DMS53 treated with DMSO at 0.1 percent for 48 hours (cell line): ENCODE measurements around the gene MED13L.
"Not testable (repeated sequence)": the region's sequence is repeated elsewhere in the genome, so short reads cannot be mapped to it uniquely, and the experiment has no call there.

Experiments used
- DNase-seq: peaks from one replicate; lab custom pipeline; 2025; ENCODE audit not compliant: unreplicated experiment; lab: John Stamatoyannopoulos, UW

The MED13L gene

DNA sequence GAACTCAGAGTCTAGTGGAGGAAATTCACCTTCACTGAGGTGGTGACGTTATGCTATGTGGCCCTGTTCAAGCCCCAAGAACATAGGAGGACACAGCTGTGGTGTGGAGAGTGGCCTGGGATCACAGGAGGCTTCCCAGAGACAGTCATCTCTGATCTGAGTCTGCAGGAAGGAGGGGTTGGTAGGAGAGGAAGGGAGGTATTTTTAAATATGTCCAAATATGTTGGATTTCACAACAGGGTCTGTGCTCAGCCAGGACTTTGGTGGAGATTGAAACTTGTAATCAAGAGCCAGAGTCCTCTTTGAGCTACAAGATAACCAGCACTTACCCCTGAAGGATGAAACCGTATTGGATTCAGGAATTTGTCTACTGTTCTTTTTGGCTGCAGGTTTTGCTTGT lies 26.4 kb upstream of the MED13L start:
- no peak for DNase-seq

DNA sequence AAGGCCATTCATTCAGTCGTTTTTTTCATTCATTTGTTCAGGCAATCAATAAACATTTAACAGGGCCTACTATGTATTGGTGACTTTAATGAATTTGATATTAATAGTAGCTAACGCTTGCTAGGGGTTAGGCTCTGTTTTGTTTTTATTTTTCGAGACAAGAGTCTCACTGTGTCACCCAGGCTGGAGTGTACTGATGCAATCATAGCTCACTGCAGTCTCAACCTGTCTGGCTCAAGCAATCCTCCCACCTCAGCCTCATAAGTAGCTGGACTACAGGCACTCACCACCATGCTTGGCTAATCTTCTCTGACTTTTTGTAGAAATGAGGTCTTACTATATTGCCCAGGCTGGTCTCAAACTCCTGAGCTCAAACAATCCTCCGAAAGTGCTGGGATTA lies 25.6 kb upstream of the MED13L start:
- DNase-seq, result no peak

DNA sequence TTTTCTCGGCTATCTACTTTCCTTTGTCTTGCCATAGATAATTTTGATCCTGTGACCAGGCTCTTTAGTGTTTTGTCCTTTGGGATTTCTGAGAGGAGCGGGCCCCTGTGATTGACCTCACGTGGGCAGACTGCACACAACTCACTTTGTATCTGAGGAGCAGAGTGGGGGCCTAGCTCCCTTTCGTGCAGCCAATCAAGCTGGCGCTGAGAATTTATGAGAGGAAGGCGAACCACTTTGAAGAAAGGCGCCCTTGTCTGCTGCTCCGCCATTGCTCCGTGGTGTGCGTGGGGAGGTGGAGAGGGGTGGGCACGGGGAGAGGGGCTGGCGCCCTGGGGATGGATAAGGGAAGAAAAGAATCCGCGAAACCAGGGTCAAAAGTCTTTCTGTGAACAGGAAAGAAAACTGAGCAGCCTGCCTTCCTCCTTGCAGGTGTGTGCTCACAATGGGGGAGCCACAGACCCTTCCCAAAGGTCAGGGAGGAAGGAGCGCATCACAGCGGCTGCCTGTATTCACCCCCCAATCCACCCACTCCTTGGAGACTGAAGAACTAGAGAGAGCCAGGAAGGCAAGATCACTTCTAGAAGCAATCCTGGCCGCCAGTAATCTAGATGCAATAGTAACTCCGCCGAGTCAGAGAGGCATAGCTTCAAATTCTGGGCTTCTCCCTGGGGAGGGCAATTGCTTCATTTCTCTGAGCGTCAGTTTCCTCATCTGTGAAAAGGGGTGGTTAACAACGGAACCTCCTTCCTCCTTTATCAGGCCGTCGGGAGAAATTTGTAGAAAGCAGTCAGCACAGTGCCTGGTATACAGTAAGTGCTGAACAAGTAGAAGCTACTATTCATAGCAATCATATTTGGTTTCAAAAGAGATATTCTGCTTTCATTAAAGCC lies 24.9 kb upstream of the MED13L start:
- DNase-seq, result no peak

DNA sequence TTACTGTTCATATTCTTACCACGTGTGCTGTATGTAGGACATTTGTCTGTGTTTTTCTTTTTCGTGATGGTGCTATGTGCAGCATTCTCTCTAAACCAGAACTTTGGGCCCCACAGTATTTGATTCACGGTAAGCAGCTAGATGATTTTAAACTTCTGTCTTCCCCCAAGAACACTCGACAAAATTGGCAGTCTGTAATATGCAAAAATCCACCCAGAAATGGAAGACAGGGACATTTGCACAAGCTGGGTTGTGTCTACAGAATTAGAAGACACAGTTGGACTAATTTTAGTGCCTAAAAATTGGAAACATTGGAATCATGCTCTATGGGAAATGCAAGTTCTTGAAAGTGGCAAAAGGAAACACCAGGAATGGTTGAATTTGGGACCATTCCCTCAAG lies 24.1 kb upstream of the MED13L start:
- DNase-seq, result no peak

DNA sequence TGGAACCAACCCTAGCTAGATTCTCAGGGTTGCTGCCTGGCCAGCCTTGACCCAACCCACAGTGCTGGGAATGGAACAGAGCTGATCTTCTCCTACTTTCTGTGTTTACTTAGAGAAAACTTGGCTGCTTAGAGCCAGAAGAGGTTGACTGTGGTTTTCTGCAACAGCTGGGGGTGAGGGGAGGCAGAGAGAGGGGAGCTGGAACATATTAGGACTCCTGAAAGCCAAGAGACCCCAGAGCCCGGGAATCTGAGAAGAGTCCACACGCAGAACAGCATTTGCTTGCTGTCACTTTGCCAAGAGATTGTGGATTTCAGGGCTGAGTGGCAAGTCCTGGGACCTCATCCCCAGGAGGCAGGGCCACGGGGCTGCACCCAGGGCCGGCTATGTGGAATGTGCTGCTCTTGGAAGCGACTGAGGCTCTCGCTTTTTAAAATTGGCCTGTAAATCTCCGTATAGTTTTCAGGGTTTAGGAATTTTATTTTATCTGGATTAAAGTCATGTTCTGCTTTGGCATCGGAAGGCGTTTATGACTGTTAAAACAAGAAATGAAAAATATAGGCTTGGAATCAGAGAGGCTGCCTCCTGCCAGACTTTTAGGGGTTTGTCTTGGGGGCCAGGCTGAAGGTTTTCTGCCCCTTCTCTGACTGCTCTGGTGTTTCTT lies 22.3 kb upstream of the MED13L start:
- DNase-seq, result no peak

DNA sequence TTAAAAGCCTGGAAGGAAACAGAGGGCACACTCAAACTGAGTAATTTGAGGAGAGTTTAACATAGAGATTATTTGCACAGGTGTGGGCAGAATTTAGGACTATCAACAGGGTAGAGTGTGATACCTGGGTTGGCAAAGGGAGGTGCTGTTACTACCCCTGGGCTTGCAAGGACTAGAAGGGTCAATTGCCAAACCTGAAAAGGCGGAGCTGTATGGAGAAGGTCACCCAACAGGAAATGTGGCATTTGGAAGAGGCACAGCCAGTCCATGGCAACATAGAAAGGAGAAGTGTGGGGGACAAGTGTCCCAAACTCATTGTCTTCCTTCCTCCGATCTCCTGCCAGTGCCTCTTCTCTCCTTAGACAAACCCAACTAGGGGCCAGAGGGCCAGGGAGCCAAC lies 21.6 kb upstream of the MED13L start:
- DNase-seq, result peak; percentile 76

DNA sequence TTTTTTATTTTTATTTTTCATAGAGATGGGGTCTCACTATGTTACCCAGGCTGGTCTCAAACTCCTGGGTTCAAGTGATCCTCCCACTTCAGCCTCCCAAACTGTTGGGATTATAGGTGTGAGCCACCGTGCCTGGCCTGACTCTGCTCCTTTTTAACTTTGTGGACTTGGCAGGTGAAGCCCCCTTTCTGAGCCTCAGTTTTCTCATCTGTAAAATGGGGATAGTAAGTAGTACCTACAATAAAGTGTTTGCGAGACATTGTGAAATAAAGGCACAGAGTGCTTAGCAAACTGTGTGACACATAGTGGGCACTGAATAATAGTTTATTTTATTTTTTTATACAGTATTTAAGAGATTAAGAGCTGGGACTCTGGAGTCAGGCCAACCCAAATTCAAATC lies 21.1 kb upstream of the MED13L start:
- no peak for DNase-seq

DNA sequence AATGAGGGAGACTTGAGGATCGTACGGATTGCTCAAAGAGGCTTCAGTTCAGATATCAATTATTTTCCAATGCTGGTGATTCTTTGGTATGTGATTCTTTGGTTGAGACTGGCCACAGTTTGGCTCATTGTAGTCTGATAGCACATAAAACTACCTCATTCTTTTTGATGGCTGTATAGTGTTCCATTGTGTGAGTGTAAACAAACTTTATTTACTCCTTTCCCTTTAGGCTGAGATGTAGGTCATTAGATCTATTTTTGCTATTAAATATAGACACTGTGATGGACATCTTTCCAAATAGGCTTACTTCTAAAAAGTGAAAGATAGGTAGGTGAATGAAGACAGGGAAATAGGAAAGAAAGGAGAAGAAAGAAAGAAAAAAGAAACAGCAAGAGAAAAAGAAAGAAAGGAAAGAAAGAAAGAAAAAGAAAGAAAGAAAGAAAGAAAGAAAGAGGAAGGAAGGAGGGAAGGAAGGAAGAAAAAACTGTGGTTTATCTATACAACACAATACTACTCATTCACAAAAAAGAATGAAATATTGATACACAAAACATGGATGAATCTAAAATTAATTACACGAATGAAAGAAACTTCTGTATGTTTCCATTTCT lies 19.8 kb upstream of the MED13L start:
- no peak for DNase-seq

DNA sequence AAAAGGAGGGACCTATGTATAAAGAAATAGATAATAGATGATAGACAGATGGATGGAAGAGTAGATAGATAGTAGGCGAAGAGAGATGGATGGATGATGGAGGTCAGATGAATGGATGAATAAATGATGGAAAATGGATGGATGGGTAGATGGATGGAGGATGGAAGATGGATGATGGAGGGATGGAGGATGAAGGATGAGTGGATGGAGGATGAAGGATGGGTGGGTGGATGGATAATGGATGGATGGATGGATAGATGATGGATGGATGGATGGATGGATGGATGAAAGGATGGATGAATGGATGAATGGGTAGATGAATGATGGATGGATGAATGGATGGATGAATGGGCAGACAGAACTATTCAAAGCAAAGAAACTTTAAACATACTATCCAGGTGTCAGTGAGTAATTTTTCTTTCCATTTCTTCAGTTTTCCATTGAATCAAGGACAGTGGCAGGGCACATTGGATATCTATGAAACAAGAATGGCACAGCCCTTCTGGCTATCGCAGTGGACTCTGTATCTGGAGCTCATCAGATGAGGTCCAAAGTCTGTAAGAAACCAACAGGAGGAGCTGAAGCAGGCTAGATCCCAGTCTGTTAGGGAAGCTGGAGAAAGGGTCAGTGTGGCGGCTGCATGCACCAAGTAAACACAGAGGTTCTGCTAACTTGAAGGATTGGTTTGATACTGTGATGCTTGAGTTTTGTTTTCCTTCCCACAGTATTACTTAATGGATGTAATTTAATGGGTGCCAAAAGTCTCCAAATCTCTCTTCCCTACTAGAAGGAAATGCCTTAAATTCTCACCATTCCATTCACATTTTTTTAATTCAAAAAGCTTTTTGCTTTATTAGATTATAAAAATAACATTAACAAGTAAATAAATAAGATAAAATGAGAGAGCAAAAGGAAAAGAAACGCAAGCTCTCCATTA lies 18.1 kb upstream of the MED13L start:
- no peak for DNase-seq

DNA sequence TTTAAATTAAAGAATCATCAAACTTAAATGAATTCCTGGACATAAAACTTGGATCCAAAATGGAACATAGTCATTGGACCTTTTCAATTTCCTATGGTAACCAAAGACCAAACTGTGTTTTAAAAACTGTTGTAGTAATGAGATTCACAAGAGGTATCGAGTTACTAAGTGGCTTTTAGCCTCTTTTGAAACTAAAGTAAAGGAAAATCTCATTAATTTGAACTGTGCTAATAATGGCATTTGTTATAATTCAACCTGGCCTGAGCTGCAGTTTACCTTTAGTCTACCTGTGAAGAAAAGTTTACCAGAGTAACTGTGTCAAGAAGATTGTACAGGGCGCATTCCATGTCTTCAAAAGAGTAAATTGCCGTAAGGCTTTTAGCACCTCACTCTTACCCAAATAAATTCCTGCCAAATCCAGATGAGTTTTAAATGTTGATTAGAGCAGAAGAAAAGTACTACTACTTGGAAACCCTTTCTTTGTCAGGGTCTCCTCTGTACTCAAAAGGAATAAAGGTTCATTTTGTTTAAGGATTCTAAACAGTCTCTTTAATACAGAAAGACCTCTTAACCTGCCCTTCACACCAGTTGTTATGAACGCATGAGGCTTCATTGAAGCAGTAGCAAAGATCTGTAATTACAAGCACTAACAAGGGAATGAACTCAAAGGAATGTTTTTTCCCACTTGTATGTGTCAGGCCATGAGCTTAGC lies 17.1 kb upstream of the MED13L start:
- no peak for DNase-seq

DNA sequence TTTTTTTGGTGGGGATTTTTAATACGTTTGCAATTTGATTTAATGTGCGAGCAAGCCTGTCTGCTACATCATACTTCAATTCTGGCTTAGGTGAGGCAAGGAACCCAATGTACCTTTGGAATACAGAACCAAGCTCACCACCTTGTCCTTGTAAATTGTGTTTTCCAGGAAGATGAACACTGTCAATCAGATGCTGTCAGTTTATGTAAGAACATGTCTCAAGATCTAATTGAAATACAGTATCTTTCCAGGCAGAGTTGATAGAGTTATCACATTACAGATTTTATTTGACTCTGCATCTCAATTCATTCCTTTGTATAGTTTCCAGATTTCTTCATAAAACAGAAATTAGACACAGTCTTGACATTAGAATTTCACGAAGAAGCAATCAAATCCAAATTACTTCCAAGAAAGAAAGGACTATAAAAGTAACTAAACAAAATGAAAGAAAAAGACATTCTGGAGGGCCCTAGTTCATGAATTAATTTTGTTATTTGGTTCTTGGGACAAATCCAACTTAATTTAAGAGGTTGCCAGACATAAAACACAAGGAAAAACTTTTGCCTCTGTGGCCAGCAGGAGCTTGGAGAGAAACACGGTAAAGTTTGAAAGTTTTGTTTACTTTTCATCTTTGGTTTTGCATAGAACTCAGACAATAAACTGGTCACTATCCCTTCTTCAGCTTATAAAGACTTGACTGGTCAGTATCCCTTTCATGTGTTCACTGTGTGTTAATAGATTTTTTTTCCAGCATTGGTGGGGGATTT lies 16.4 kb upstream of the MED13L start:
- DNase-seq, result no peak

DNA sequence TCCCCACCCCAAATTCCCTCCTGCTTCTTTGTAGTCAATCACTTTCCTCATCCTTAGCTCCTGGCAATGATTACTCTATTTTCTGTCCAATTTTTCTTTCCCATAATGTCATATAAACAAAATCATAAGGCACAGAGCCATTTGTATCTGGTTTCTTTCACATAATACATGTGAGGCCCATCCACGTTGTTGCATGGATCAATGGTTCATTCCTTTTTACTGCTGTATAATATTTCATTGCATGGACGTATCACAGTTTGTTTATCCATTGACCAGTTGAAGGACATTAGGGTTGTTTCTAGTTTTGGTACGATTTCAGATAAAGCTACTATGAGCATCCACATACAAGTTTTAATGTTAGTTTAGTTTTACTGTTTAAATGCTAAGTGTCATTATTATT lies 13.7 kb upstream of the MED13L start:
- DNase-seq, result no peak

DNA sequence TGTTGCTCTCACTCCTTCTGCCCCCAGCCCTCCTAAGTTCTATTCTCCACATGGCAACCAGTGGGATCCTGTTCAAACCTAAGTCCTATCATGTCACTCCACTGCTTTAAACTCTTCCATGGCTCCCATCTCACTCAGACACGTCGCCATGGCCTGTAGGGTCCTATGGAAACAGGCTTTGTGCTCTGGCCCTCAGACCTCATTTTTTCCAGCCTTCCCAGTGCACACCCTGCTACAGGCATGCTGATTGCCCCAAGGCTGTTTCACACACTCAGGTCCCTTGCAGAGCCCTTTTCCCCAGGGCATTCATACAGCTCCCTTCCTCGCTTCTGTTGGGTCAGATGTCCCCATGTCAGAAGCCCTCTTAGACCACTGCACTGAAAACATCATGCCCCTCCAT lies 11.2 kb upstream of the MED13L start:
- DNase-seq, result no peak

DNA sequence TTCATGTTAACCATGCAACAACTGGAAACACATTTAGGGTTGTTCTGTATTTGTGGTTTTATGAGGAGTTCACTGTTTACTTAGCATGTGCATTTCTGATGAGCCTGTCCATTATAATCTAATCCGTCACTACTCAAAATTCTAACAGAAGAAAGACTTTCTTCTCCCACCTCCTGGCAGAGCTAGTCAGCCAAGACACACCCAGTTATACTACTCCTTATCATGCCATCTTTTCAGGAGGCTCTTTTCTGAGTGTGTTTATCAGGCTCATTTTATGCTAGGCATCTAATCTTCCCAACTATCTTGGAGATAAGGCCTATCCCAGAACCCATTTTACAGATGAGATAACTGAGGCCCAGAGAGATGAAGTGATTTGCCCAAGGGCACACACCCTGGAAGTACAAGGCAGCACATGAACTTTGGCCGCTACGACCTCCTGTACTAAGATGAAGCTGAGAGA lies 10.4 kb upstream of the MED13L start:
- no peak for DNase-seq

DNA sequence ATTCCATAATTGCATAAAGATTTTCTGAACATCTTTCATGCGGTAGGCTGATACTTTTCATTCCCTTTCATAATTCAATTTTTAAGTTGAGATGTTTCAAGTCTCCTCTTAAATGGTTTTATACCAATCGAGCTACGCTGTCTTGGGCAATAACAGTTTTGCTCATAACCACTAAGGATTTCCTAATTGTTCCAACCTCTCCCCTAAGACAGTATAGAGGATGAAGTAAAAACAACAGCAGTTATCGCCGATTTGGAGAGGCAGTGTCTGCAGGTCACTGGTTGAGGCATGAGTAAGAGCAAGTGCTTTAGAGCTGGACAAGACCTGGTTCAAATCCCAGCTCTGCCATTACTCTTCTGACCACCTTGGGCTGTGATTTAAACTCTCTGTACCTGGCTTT lies 6.9 kb upstream of the MED13L start:
- no peak for DNase-seq

DNA sequence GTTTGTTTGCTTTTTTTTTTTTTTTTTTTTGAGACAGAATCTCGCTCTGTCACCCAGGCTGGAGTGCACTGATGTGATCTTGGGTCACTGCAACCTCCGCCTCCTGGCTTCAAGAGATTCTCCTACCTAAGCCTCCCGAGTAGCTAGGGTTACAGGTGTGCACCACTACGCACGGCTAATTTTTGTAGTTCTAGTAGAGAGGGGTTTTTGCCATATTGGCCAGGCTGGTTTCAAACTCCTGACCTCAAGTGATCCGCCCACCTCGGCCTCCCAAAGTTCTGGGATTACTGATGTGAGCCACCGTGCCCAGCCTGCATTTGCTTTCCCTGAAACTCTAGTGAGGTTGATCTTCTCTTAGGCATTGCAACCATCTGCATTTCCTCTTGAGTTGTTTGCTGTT lies 6.4 kb upstream of the MED13L start:
- DNase-seq, result not testable (repeated sequence)

DNA sequence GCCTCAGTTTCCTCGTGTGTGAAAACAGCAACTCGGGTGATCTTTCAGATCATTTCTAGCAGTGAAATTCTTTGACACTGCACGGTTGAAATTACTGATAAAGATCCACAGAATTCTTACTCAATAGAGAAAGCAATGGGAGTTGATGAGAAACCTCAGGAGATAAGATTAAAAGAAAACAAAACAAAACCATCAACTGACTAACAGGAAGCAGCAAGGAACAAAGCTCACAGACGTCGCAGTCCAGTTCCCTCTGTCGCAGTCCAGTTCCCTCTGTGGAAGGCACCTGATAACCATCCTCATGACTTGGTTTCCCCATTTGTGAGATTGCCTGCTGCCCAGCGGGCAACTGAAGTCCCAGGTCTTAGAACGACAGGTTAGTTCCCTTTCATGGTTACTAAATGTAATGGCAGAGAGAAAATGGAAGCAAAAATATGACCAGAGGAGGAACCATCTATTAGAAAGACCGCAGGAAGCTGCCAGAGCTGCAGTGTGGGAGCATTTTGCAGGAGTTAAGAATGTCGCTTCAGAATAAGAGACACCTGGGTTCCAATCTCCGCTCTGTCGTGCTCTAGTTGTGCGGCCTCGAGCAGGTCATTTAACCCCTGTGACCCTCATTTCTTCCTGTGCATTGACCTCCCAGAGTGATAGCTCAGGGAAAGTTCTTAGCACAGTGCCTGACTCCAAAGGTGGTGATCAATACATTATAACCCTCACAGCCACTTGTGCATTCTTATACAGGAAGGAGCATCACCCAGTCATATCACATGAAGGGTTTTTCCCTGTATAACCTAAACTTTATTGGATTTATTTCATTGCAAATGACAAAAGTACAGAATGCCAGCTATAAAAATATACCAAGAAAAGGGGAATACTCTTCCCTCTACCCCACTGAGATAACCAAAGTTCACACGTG lies 5.1 kb upstream of the MED13L start:
- DNase-seq, result no peak

DNA sequence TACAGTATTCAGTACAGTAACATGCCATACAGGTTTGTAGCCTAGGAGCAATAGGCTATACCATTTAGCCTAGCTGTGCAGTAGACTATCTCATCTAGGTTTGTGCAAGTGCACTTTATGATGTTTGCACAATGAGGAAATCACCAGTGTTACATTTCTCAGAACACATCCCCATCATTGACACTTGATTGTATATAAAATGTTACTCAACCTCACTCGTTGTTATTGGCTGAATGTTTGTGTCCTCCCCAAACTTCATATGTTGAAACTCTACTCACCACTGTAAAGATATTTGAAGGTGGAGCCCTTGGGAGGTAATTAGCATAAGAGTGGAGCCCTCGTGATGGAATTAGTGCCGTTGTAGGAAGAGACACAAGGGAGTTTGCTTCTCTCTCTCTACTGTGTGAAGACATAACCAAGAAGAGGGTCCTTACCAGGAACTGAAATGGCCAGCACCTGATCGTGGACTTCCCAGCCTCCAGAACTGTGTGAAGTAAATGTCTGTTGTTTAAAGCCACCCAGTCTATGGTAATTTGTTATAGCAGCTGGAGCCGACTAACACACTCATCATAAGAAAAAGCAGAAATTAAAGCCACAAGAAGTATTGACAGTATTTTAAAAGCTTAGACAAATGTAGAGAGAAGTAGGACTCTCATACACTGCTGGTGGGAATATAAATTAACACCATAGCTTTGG lies 3.2 kb upstream of the MED13L start:
- DNase-seq, result peak; percentile 77
